H7 (cell line): Measurements from ENCODE around the gene PCYT2. TPM values are rescaled to one million over a fixed set of nuclear protein-coding genes. Genes with fewer than 3 reads are reported as not detected.

Source experiments
- DNase-seq: peaks from one replicate; pipeline ENCODE4 v3.0.0; 2012
- H3K27me3 ChIP-seq: 2 replicates; pipeline ENCODE4 v1.6.0; 2011; ENCODE audit warnings: mild to moderate bottlenecking, low read length; ENCODE audit not compliant: control insufficient read depth, insufficient read depth
- H3K36me3 ChIP-seq: replicated peaks from 2 replicates; pipeline ENCODE4 v1.5.1; 2011; ENCODE audit warnings: low read length; ENCODE audit not compliant: control insufficient read depth, insufficient read depth
- H3K4me3 ChIP-seq: 2 replicates; pipeline ENCODE4 v1.5.1; 2011; ENCODE audit warnings: low read depth, mild to moderate bottlenecking, control low read depth, low read length, moderate library complexity; ENCODE audit not compliant: insufficient read depth
- total RNA-seq: library from RNA; depleted of rRNA; stranded (reverse); fragments of >200 nt; shearing (Covaris generic); gene quantifications from 2 replicates; pipeline ENCODE4 v1.2.3, GENCODE V29; 2014

Gene PCYT2
- total RNA-seq, 1 experiment from 2014 or later: 37.0 TPM

DNA sequence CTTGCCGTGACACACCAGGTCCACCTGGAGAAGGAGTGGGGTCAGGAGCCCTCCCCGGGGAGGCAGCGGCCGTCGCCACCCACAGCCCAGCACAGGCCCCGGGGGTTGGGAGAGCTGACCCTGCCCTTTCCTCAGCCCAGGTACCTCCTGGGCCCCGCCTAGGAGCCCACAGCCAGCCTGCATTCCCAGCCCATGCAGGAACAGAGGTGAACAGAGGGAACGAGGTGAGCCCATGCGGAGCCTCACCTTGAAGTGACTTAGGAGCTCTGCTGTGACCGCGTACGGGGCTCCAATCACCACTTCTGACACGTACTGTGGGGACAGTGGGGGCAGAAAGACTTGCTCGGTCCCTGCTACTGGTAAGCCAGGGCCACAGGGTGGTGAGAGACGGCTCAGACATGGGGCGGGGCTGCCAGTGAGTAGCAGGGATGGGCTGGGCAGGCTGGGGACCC lies 5.7 kb downstream of the PCYT2 start:
- Histone ChIP-seq H3K36me3 (peaks cover 2% of the 10 kb centered on the region; the same call in 1 of the 2 replicates), H3K27me3 (peaks cover 17% of the 10 kb centered on the region), H3K4me3 (no peak overlapping the region)
- DNase-seq: no peak

DNA sequence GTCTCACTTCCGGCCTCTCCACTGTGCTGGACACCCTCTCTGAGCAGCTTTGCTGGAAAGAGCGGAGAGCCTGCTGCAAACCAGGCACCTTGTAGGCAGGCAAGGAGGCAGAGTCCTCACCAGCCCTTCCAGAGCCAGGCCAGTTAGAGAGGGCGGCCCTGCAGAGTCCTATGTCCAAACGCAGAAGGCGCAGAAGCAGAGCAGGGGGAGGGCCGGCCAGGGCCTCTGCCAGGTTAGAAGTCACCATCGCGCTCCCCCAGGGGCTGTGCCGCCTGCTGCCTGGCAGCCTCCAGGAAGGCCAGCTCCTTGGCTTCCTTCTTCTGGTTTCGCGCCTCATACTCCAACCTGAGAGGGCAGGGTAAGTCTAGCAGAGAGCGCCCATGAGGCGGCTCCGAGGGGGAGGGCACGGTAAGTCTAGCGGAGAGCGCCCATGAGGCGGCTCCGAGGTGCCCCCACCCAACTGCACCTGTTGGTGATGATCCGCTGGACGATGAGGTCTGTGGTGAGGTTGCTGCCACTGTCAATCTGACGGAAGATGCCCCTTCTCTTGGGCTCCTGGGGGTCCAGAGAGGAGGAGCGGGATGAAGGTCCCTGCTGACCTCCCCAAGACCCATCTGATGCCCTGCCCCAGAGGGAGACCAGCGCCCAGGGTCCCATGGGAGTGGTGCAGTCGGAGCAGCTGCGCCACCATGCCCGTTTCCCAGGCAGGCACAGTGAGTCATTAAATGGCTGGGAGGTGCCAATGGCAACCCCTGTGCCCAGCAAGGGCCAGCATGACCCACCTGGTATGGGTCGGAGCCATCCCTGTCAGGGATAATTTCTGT lies 6.4 kb downstream of the PCYT2 start:
- Histone ChIP-seq H3K4me3 (no peak overlapping the region), H3K36me3 (peaks cover 2% of the 10 kb centered on the region; the same call in 1 of the 2 replicates), H3K27me3 (peaks cover 16% of the 10 kb centered on the region)
- DNase-seq: no peak

- peaks cover 16% of the 10 kb centered on the region for H3K27me3 ChIP-seq
- no peak for DNase-seq
- H3K36me3 ChIP-seq: peaks cover 4% of the 10 kb centered on the region; the same call in 1 of the 2 replicates
- H3K4me3 ChIP-seq: no peak overlapping the region
Measured at GRCh38 chr17:81903896-81904599, 7.2 kb downstream of the PCYT2 start.

DNA sequence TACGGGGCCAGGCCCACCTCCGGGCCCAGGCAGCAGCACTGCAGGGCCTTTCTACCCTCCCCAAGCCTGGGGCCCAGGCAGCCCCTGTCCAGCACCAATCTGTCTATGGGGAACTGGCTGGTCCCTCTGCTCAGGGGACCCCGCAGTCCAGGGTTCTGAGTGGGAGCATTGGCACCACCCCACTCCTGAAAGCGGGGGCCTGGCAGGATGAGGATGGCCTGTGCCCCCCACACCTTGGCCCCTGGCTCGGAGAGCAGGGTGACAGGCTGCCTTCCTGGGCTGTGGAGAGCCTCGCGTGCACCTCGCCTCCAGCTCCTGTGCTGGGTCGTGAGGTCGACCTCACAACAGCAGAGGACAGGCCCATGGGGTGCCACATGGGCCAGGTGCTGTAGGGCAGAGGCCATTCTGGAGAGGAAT lies 7.8 kb downstream of the PCYT2 start:
- H3K4me3 ChIP-seq: no peak overlapping the region
- H3K36me3 ChIP-seq: peaks cover 4% of the 10 kb centered on the region; the same call in 1 of the 2 replicates
- peaks cover 16% of the 10 kb centered on the region for H3K27me3 ChIP-seq
- DNase-seq: no peak

DNA sequence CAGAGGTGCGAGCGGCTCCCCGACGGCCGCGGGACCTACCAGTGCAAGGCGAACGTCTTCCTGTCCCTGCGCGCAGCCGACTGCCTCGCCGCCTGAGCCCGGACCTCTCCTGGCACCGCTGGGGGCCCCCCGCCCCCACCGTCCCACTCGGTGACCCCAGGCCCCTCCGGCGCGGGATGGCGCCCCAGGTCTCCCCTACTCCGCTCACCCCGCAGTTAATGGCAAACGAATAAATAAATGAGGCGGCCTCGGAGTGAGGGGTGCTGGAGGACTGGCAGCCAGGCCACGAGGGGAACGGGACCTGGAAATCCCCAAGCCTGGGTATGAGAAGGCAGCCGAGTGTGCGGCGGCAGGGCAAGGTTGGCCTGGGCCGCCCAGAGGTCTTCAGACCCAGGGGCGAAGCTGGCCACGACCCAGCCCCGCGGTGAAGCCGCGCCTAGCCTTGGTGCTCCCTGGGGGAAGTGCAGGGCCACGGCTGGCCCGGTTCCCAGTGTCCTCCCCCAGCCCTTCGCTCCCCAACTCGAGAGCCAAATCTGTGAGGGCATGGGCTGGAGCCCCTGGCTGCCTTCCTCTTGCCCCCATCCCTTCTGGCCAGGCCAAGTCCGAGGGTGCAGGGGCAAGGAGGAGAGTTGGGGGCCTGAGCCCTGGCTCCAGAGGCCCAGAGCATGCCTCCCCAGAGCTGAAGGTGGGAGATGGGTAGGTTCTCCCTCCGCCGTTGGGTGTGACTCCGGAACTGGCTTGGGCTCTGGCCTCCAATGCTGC lies 8.4 kb downstream of the PCYT2 start:
- DNase-seq: peak; percentile 84
- peaks cover 6% of the 10 kb centered on the region for H3K36me3 ChIP-seq
- H3K4me3 ChIP-seq: peak overlapping the region; percentile 34
- peaks cover 16% of the 10 kb centered on the region for H3K27me3 ChIP-seq

DNA sequence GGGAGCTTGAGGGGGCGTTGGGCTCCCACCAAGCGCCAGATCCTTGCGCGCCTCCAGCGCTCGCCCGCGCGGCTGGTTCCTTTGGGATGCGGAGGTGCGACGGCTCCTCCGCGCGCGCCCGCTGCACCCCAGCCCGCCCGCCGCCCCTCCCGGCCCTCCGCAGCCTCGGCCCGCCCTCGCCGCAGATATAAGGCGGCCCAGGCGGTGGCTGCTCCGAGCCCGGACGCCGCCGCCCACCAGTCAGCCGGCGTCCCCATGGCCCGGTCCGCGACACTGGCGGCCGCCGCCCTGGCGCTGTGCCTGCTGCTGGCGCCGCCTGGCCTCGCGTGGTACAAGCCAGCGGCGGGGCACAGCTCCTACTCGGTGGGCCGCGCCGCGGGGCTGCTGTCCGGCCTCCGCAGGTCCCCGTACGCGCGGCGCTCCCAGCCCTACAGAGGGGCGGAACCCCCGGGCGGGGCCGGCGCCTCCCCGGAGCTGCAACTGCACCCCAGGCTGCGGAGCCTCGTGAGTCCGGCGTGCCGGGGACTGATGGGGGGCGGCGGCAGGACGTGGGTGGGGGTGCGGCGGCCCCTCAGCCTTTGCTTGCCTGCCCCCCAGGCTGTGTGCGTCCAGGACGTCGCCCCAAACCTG lies 9.1 kb downstream of the PCYT2 start, which contains the start of gene NPB:
TSS of gene NPB (plus strand) at position 216 of the 630 bp plus-strand sequence. CDS start at position 256, 40 bp downstream.
- DNase-seq: peak; percentile 89
- H3K27me3 ChIP-seq: peaks cover 16% of the 10 kb centered on the region
- peaks cover 9% of the 10 kb centered on the region for H3K36me3 ChIP-seq
- peak within 1 kb of the TSS; percentile 34 for H3K4me3 ChIP-seq

DNA sequence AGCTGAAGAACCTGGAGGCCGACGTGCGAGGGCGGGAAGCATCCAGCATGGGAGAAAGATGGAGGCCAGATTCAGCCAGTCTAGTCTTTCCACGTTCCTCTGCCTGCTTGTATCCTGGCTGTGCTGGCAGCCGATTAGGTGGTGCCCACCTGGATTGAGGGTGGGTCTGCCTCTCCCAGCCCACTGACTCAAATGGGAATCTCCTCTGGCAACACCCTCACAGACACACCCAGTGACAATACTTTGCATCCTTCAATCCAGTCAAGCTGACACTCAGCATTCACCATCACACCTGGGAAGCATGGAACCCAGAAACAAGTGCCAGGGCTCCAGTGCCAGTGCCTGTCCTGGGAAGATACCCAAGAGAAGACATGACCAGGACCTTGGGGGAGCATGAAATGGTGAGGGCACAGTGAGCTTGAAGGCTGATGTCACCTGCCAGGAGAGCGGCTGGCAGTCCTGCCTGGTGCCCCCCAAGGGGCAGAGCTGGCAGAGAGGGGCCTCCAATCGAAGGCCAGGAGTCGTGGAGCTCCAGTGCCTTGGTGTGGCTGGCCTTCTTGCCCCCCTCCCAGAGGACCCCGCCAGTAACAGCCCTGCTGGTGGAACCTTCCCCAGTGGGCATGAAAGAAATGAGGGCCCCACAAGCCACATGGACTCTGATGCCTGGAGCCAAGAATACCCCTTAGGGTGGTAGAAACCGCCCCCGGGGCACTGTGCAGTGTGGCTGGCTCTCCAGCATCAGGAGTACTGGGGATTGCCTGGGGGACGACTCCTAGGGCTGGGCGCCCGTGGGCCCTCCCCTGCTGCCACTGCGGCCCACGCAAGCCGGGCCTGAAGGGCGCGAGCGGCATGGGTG lies 9.8 kb downstream of the PCYT2 start:
- H3K36me3 ChIP-seq: peaks cover 12% of the 10 kb centered on the region
- DNase-seq: no peak
- H3K27me3 ChIP-seq: peaks cover 16% of the 10 kb centered on the region
- peak overlapping the region; percentile 34; the same call in 1 of the 2 replicates for H3K4me3 ChIP-seq

DNA sequence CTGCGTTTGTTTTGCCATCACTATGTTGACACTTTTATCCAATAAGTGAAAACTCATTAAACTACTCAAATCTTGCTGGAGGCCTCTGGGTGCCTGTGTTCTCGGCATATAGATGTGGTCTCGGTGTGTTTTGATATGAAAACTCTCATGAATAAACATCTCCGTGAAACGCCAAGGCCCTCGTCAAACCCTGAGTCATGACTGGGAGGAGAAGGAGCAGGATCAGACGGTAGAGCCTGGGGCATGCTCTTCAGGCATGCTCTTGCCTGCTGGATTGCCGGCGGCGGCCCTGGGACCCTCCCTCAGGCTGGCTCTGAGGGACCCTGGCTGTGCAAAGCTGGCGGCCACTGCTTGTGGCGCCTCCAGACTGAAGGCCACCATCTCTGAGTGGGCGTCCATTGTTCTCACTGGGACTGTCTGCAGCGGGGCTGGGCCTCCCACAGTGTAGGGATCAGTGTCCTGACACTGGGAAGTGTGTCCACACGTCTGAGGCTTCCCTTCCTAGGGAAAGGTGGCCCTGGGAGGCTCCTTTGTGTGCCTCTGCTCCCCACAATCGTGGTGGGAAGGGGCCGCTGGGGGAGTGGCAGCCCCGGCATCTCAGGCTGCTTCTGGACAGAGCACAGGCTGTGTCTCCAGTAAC lies 10.9 kb downstream of the PCYT2 start:
- H3K36me3 ChIP-seq: peaks cover 16% of the 10 kb centered on the region
- H3K27me3 ChIP-seq: peaks cover 16% of the 10 kb centered on the region
- no peak for DNase-seq
- H3K4me3 ChIP-seq: no peak overlapping the region

DNA sequence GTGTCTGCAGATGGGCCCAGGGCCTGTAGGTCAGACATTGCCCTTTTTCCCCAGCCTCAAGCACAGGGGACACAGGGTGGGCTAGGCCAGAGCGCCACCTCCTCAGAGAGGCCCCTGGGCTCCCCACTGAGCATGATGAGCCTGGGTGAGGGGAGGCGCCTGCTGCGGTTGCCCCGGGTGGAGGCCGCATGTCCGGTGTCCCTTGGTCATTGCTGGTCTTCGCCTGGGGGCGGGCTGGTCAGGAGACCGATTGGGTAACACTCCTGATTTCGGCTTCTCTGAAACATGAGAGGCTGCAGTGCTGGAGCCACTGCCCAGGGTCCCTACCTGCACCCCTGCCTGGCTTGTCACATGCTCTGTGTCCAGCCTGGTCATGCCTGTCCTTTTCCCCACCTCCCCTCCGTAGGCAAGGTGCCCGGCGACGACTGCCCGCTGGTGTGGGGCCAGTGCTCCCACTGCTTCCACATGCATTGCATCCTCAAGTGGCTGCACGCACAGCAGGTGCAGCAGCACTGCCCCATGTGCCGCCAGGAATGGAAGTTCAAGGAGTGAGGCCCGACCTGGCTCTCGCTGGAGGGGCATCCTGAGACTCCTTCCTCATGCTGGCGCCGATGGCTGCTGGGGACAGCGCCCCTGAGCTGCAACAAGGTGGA lies 11.6 kb downstream of the PCYT2 start:
- DNase-seq: no peak
- H3K4me3 ChIP-seq: no peak overlapping the region
- H3K27me3 ChIP-seq: peaks cover 16% of the 10 kb centered on the region
- peaks cover 18% of the 10 kb centered on the region for H3K36me3 ChIP-seq

GRCh38 chr17:81898885-81899284 lies 12.3 kb downstream of the PCYT2 start:
- Histone ChIP-seq H3K36me3 (peaks cover 21% of the 10 kb centered on the region), H3K4me3 (no peak overlapping the region), H3K27me3 (peaks cover 16% of the 10 kb centered on the region)
- DNase-seq: no peak

DNA sequence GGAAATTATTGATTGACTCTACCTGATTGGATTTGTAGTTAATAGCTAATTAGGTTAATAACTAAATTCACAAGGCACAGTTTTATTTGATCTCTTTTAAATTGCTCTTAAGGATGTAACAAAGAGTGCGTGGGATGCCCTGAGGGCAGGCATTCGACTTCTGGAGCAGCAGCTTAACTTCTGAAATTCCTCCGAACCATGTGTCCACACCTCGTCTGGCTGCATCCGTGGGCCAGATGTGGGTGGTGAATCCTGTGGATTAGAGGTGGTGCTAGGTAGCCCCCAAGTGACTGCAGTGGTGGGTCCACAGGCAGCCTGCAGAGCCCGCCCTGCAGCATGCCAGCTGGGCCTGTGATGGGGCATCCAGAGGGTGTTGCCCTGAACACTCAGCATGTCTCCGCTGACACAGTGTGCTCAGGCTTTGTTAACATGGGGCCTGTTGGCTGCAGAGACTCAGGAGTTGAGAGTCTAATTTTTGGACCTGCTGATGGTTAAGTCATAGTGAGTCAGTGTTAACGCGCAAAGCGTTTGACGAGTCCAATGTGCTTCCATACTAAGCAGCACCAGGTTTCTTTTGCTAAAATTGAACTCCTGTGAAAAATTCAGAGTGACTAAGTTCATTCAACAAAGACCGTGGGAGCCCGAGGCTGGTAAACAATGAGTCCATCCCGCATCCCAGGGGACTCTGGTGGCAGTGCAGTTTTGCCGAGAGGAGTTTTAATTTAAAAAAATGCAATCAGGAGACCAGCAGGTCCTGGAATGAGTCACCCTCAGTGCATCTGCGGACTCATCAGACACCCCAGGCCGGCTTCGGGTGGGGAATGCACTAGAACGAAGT lies 13.0 kb downstream of the PCYT2 start:
- no peak overlapping the region for H3K4me3 ChIP-seq
- peaks cover 21% of the 10 kb centered on the region for H3K36me3 ChIP-seq
- H3K27me3 ChIP-seq: peaks cover 16% of the 10 kb centered on the region
- DNase-seq: no peak

GRCh38 chr17:81895400-81895799 lies 15.8 kb downstream of the PCYT2 start:
- DNase-seq: no peak
- no peaks in the 10 kb centered on the region for H3K27me3 ChIP-seq

More at GRCh38 chr17:81895400-81895799, 15.8 kb downstream of the PCYT2 start:
- Histone ChIP-seq H3K4me3 (no peak overlapping the region), H3K36me3 (peaks cover 21% of the 10 kb centered on the region)
